MG63 (cell line): Measurements from ENCODE around the gene ARHGAP27. TPM values are rescaled to one million over a fixed set of nuclear protein-coding genes. Genes with fewer than 3 reads are reported as not detected.
"Not testable (repeated sequence)": the region's sequence is repeated elsewhere in the genome, so short reads cannot be mapped to it uniquely, and the experiment has no call there.

Experiments
- DNase-seq: peaks from one replicate; pipeline ENCODE4 v3.0.0-alpha.2; 2020
- H3K27me3 ChIP-seq: fragments of 250-450 bp; sonication (Bioruptor Pico); 2 replicates; pipeline ENCODE4 v1.5.1; 2020; ENCODE audit warnings: mild to moderate bottlenecking, moderate library complexity
- H3K36me3 ChIP-seq: fragments of 250-450 bp; sonication (Bioruptor Pico); 2 replicates; pipeline ENCODE4 v1.5.1; 2020; ENCODE audit warnings: mild to moderate bottlenecking, moderate library complexity
- H3K4me3 ChIP-seq: fragments of 250-450 bp; sonication (Bioruptor Pico); 2 replicates; pipeline ENCODE4 v1.5.1; 2020; ENCODE audit warnings: mild to moderate bottlenecking, moderate library complexity
- H3K9me3 ChIP-seq: fragments of 250-450 bp; sonication (Bioruptor Pico); 2 replicates; pipeline ENCODE4 v1.5.1; 2020; ENCODE audit warnings: mild to moderate bottlenecking, moderate library complexity
- total RNA-seq: library from RNA; depleted of rRNA; stranded (reverse); fragments of >200 nt; shearing (Covaris generic); gene quantifications from 2 replicates; pipeline ENCODE4 v1.2.3, GENCODE V29; 2014; ENCODE audit warnings: low replicate concordance

ARHGAP27 gene
- total RNA-seq, 1 experiment from 2014 or later = 1.5 TPM

DNA sequence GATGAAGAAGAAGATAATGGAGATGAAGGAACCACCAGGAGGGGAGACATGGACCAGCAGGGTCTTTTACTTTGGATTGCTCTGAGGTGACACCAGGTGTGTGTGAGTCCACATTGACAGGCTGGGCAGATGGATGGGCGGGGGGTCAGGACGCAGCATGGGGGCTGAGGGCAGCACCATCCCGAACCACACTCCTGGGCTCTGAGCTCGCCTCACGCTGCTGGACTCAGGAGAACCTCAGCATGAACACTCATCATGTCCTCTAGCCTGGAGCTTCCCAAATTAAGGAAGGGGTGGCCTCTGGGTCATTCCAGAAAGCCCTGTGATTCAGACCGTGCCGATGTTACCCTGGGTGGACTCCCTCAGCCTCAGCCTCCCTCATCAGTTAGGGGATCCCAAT, 65.5 kb downstream of the ARHGAP27 start:
- Histone ChIP-seq H3K4me3 (no peak overlapping the region), H3K36me3 (no peaks in the 10 kb centered on the region), H3K9me3 (no peaks in the 10 kb centered on the region), H3K27me3 (no peaks in the 10 kb centered on the region)
- DNase-seq = no peak

DNA sequence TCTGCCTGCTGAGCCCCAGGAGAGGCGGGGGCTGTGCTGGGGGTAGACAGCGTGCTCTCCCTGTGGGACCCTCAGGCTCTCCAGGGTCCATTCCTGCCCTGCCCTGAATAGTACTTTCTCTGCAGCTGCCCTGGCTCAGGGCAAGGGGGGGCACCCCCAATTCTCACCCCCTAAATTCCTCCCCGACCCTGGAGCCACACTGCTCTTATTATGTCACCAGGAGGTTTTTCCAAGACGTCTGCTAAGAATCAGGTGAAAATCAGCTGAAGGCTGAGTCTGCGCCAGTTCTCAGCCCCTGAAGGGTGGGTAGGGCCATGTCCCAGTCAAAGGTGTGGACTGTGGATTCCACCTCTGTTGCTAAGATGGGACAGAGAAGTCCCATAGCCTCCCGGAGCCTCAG, 66.0 kb downstream of the ARHGAP27 start:
- Histone ChIP-seq H3K4me3 (no peak overlapping the region), H3K36me3 (no peaks in the 10 kb centered on the region), H3K27me3 (no peaks in the 10 kb centered on the region), H3K9me3 (no peaks in the 10 kb centered on the region)
- DNase-seq = no peak

DNA sequence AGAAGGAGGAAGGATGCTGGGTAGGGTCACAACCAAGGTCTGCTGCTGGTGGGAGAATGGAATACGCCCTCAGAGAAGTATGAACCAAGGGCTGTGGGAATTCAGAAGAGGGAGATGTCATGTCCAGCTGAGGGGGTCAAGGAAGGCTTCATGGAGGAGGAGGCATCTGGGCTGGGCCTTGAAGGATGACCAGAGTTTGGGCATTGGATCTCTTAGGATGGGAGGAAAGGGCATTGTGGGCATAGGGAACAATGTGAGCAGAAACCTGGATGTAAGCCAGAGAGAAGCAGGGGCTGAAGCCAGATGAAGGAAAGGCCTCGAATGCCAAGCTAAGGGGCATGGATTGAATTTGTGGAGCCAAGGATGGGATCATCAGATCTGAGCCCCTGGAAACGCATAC, 66.6 kb downstream of the ARHGAP27 start:
- Histone ChIP-seq H3K27me3 (no peaks in the 10 kb centered on the region), H3K9me3 (no peaks in the 10 kb centered on the region), H3K4me3 (no peak overlapping the region), H3K36me3 (no peaks in the 10 kb centered on the region)
- no peak for DNase-seq

DNA sequence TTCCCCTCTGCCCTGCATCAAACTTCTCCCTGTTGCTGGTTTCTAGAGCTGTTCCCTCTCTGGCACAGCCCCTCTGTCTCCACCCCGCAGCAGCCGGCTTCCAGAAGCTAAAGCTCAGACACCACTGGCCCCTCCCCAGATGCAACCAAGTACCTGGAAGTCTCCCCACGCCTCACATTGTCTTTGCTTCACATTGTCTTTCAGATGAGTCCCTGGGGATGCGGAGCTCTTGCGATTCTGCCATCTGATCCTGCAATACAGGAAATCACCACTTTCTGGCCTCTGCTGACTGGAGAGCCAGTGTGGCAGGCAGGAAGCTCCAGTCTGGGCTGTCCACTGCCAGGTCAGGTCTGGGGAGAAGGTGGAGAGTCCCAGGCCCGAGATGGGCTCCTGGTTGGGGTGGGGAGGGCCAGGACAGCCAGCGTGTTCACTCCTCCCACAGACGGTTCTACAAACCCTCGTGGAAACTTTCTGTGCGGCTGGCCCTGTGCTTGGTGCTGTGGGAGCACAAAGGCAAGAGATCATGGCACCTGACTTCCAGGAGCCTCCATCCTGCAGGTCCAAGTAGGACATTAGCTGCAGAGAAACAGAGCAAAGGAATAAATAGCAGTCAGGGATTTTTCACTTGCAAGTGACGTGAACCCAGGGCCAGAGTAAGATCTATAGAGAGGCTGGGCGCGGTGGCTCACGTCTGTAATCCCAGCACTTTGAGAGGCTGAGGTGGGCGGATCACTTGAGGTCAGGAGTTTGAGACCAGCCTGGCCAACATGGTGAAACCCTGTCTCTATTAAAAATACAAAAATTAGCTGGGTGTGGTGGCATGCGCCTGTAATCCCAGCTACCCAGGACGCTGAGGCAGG, 67.9 kb downstream of the ARHGAP27 start:
- no peak for DNase-seq
- Histone ChIP-seq H3K4me3 (no peak overlapping the region), H3K27me3 (no peaks in the 10 kb centered on the region), H3K9me3 (no peaks in the 10 kb centered on the region), H3K36me3 (no peaks in the 10 kb centered on the region)

DNA sequence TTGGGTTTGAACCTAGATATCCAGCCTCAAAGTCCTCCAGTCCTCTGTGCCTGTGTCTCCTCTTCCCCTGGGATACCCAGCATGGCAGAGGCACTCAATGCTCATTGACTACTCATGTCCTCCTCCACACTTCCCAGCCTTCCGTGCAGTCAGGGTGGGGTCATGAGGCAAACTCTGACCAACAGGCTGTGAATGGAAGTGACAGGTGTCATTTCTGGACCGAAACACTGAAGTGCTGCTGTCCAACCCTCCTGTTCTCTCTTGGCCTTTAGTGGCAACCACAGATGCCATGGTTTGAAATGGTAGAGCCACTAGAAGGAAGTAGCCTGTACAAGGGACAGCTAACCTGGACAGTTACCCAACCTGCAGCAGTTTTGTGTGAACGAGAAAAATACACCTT, 69.2 kb downstream of the ARHGAP27 start:
- no peak for DNase-seq

DNA sequence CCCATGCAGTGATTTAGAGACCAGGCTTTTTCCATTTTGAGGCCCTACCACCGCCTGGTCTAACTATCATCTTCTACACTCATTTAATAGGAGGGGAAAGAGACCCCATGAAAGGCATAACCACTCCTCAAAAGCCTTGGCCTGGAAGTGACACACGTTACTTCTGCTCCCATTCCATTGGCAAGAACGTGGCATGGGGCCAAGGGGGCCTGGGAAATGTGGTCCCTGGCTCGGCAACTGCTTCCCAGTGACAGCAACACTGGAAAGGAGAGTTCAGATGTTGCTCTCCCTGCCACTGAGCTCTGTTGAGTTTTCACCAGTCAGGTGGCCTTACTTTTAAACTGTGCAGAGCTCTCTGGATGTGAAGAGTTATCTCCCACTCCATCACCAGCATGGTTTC, 70.7 kb downstream of the ARHGAP27 start:
- no peaks in the 10 kb centered on the region for H3K36me3 ChIP-seq
- H3K9me3 ChIP-seq = no peaks in the 10 kb centered on the region
- H3K27me3 ChIP-seq = no peaks in the 10 kb centered on the region
- no peak overlapping the region for H3K4me3 ChIP-seq
- DNase-seq = no peak

More for the DNA sequence above, 69.2 kb downstream of the ARHGAP27 start:
- Histone ChIP-seq H3K9me3 (no peaks in the 10 kb centered on the region), H3K27me3 (no peaks in the 10 kb centered on the region), H3K36me3 (no peaks in the 10 kb centered on the region), H3K4me3 (no peak overlapping the region)

DNA sequence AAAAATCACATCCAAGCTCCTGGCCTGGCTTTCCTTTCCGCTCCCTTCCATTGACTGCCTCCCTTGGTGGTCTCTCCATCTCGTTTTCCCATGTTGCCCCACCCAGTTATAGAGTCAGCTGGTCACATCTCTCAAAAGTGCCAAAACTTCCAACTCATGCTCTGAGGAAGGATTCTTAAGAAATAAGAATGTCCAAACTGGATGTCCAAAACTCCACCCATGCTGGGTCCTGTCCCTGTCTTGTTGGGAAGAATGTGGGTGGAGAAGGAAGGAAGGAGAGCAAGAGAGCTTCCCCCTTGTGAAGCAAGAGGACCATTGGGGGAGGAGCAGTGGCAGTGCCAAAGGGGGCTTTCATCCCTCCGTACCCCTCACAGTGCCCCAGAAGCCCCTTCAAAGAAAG, 71.2 kb downstream of the ARHGAP27 start:
- H3K36me3 ChIP-seq = no peaks in the 10 kb centered on the region
- no peak overlapping the region for H3K4me3 ChIP-seq
- H3K27me3 ChIP-seq = no peaks in the 10 kb centered on the region
- peaks cover 1% of the 10 kb centered on the region; the same call in 1 of the 2 replicates for H3K9me3 ChIP-seq
- DNase-seq = no peak

DNA sequence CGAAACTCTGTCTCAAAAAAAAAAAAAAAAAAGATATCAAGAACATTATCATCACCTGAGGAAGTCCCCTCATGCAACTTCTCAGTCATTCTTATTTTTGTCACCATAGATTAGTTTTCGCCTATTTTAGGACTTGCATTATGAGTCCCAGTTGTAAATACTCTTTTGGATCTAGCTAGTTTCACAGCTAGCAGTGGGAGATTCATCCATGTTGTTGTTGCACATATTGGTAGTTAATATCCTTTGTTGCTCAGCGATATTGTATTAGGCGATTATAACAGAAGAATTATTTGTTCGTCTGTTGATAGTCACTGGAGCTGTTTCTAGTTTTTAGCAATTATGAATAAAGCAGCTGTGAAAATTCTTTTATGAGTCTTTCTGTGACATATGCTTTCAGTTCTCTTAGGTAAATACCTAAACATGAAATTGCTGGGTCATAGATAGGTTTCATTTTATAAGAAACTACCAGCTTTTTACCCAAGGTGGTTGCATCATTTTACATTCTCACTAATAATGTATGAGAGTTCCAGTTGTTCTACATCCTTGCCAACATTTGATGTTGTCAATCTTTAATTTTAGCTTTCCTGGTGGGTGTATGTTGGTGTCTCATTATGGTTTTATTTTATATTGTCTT, 75.2 kb downstream of the ARHGAP27 start:
- peaks cover 2% of the 10 kb centered on the region; the same call in 1 of the 2 replicates for H3K9me3 ChIP-seq
- H3K4me3 ChIP-seq = no peak overlapping the region
- DNase-seq = no peak
- no peaks in the 10 kb centered on the region for H3K27me3 ChIP-seq
- no peaks in the 10 kb centered on the region for H3K36me3 ChIP-seq

DNA sequence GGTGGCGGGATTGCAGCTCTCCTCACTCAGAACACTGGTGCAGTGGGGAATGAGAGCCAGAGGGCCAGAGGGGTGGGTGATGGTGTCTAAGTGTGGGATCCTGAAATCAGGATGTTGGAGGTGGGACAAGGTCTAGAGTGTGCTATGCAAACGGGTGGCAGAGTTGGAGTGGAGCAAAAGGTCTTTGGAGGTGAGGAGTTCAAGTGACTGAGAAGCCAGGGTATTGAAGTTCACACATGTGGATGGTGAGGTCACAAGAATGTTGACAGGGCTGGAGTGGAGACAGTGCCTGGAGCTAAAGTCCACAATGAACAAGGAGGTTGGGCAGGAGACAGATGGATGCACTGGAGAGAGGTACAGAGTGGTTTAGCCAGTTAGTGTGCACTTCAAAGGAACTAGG, 77.6 kb downstream of the ARHGAP27 start:
- peaks cover 2% of the 10 kb centered on the region; the same call in 1 of the 2 replicates for H3K9me3 ChIP-seq
- no peaks in the 10 kb centered on the region for H3K36me3 ChIP-seq
- H3K4me3 ChIP-seq = no peak overlapping the region
- DNase-seq = no peak
- no peaks in the 10 kb centered on the region for H3K27me3 ChIP-seq

DNA sequence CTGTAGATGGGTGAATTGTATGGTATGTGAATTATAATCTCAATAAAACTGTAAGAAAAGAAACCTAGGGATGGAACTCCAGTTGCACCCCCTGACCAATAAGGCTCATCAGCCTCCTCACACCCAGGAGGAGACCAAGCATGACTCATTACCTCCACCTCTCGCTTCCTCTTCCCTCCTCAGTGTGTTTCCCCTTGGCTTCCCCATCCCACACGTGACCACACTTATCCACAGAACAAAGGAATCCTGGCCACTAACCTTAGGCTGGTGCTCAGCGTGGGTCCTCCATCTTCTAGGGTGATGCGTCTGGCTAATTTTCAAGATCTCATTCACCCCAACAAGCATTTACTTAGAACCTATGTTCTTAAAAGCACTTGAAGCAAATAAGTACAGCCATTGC, 79.6 kb downstream of the ARHGAP27 start:
- Histone ChIP-seq H3K4me3 (no peak overlapping the region), H3K9me3 (peaks cover 2% of the 10 kb centered on the region; the same call in 1 of the 2 replicates), H3K36me3 (no peaks in the 10 kb centered on the region), H3K27me3 (no peaks in the 10 kb centered on the region)
- no peak for DNase-seq

DNA sequence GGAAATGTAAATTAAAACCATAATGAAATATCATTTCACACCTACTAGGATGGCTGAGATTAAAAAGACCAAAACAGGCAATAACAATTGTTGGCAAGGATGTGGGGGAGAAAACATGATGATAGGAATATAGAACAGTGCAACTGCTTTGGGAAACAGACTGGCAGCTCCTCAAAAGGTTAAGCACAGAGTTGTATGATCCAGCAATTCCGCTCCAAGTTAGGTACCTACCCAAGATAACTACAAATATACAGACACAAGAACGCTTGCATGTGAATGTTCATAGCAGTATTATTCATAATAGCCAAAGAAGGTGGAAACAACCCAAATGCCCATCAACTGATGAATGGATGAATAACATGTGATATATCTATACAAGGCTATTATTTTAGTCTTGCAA, 80.8 kb downstream of the ARHGAP27 start:
- Histone ChIP-seq H3K4me3 (no peak overlapping the region), H3K9me3 (peaks cover 2% of the 10 kb centered on the region; the same call in 1 of the 2 replicates), H3K27me3 (no peaks in the 10 kb centered on the region), H3K36me3 (no peaks in the 10 kb centered on the region)
- DNase-seq = no peak

DNA sequence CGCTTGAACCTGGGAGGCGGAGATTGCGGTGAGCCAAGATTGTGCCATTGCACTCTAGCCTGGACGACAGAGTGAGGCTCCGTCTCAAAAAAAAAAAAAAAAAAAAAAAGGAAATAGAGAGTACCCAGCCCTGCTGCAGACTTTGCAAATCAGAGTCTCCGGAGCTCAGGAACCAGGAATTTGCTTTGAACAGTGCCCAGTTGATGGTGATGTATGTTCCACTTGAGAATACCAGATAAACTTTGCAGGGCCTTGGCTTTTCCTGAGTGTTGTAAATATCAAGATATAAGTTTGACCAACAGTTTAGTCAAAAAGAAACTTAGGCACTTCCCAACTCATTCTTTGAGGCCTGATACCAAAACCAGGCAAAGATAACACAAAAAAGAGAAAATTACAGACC, 85.2 kb downstream of the ARHGAP27 start:
- H3K27me3 ChIP-seq = no peaks in the 10 kb centered on the region
- no peaks in the 10 kb centered on the region for H3K36me3 ChIP-seq
- H3K4me3 ChIP-seq = no peak overlapping the region
- H3K9me3 ChIP-seq = no peaks in the 10 kb centered on the region
- no peak for DNase-seq

DNA sequence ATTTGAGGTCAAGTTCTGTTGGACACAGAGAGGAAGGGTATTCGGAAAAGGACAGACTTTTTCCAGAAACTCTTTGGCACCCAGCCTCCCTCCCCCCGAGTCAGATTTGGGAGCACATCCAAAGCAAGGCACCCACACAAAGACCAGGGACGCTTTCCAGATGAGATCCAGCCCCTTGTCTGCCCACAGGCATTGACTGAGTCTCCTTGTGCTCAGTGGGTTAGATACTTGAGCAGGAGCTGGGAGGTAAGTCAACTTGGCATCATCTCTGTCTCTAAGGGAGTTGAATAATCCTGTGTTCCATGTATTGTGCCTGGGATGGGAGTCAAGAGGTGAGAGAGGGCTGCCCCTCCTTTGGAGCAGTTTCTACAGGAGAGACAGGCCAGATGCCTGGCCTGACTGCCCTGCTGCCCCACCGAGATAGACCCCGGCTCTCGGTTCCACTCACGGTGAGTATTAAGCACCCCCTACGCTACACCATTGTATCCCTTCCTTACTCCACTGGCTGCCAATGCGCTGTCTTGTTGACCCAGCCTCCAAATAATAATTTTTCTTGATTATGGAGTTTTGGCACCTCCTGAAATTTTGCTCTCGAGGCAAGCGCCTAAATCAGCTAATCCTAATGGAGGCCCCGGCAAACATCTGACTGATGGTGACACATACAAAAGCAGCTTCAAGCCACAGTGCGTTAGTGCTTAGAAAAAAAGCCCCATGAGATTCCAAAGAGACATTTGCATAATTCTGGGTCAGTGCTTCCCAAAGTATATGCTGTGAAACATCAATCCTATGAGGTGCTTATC, 86.3 kb downstream of the ARHGAP27 start:
- no peaks in the 10 kb centered on the region for H3K27me3 ChIP-seq
- no peaks in the 10 kb centered on the region for H3K9me3 ChIP-seq
- H3K36me3 ChIP-seq = no peaks in the 10 kb centered on the region
- no peak overlapping the region for H3K4me3 ChIP-seq
- DNase-seq = peak; percentile 82

DNA sequence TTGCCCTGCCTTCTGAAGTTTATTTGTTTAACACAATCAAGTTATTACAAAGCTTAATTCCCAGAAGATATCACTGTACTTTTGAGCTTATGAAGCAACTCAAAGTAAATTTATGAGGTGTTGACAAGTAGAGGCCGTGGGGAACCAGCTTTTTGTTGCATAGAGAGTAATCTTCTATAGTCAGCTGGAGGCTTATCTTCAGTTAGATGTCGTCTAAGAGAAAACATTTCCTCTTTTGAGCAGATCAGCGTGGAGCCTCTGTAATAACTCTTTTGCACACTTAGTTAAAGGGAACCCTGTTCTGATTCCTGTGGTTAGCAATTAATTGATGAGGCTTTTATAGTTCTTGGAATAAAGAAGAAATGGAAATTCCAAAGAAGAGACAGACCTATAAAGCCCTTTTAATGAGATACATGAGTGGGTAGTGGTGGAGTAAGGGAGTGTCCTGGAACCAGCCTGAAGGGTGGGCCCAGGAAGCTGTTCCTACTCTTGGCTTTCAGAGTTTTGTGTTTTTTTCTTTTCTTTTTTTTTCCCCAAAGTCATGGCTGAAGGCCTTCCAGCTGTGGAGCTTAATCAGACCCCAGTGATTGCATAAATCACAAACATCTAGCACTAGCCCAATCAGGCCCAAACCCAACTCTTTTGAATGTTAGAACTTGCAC, 87.0 kb downstream of the ARHGAP27 start:
- no peak for DNase-seq
- H3K36me3 ChIP-seq = no peaks in the 10 kb centered on the region
- no peaks in the 10 kb centered on the region for H3K27me3 ChIP-seq

DNA sequence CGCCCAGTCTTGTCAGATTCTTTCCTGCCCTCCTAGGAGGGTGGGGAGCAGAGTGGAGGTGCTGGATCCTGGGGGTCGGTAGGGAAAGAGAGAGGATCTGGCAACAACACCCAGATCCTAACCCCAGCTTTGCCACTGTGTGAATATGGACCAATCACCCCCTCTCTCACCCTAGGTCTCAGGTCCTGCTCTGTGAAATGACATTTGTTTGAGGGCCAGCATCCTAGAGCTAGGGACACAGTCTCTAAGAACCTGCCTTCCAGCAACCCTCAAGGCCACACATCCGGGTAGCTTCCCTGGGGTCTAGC, 87.5 kb downstream of the ARHGAP27 start:
- DNase-seq = peak; percentile 22
- Histone ChIP-seq H3K36me3 (no peaks in the 10 kb centered on the region), H3K4me3 (no peak overlapping the region), H3K9me3 (no peaks in the 10 kb centered on the region), H3K27me3 (no peaks in the 10 kb centered on the region)

More for the DNA sequence above, 87.0 kb downstream of the ARHGAP27 start:
- no peak overlapping the region for H3K4me3 ChIP-seq
- H3K9me3 ChIP-seq = no peaks in the 10 kb centered on the region

DNA sequence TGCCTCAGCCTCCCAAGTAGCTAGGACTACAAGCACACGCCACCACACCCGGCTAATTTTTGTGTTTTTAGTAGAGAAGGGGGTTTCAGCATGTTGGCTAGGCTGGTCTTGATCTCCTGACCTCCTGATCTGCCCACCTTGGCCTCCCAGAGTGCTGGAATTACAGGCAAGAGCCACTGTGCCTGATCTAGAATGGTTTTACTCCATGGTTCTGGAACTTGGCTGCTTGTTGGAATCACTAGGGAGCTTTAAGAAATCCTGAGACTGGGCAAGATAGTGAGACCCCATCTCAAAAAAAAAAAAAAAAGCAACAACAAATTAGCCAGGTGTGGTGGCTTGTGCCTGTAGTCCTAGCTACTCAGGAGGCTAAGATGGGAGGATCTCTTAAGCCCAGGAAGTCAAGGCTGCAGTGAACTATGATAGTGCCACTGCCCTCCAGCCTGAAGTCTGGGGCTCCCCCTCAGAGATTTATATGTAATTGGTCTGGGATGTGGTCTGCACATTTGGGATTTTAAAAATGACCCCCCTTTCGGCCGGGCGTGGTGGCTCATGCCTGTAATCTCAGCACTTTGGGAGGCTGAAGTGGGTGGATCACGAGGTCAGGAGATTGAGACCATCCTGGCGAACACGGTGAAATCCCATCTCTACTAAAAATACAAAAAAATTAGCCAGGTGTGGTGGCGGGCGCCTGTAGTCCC, 88.6 kb downstream of the ARHGAP27 start:
- DNase-seq, H3K36me3 ChIP-seq, H3K4me3 ChIP-seq, H3K27me3 ChIP-seq, H3K9me3 ChIP-seq: not testable (repeated sequence)
